Activated CD8-positive, alpha-beta T cell treated with anti-CD3 and anti-CD28 coated beads, Interleukin-2, amount 10 ng/mL, durations not matched to agents 7 days and 5 days (primary cell): ENCODE measurements around the gene IL6ST. TPM values are rescaled to one million over a fixed set of nuclear protein-coding genes. Genes with fewer than 3 reads are reported as not detected.
A peak's percentile ranks its signal among the peaks of the same experiment; 100 is the strongest.
"Not testable (repeated sequence)": the region's sequence is repeated elsewhere in the genome, so short reads cannot be mapped to it uniquely, and the experiment has no call there.

Source experiments
- ATAC-seq: fragments of 150-1000 bp; cut with Tn5 transposase; one replicate; pipeline ENCODE4 v1.10.0; 2021; ENCODE audit warnings: moderate library complexity
- CTCF ChIA-PET: fragments of 350-600 bp; sonication (Branson Sonifier 250); formaldehyde crosslinking; loops from one replicate; lab custom pipeline; 2021; ENCODE audit warnings: antibody characterized with exemption; lab: Charles Lee
- POLR2A ChIA-PET: fragments of 350-600 bp; sonication (Branson Sonifier 250); formaldehyde crosslinking; loops from one replicate; lab custom pipeline; 2021; ENCODE audit warnings: antibody characterized with exemption; lab: Charles Lee
- DNase-seq: peaks from one replicate; pipeline ENCODE4 v3.0.0-alpha.2; 2020
- H3K27ac Mint-ChIP-seq: one replicate; pipeline ENCODE4 v1.8.0; 2021; ENCODE audit warnings: mild to moderate bottlenecking, mixed read lengths
- H3K27me3 Mint-ChIP-seq: one replicate; pipeline ENCODE4 v1.8.0; 2021; ENCODE audit warnings: low read depth, mixed read lengths
- H3K36me3 Mint-ChIP-seq: one replicate; pipeline ENCODE4 v1.8.0; 2021; ENCODE audit warnings: low read depth, mixed read lengths
- H3K4me1 Mint-ChIP-seq: one replicate; pipeline ENCODE4 v1.8.0; 2021; ENCODE audit warnings: low read depth, mixed read lengths
- H3K4me3 Mint-ChIP-seq: one replicate; pipeline ENCODE4 v1.8.0; 2021; ENCODE audit warnings: mild to moderate bottlenecking, mixed read lengths
- H3K9me3 Mint-ChIP-seq: one replicate; pipeline ENCODE4 v1.8.0; 2022; ENCODE audit warnings: mixed read lengths; ENCODE audit not compliant: insufficient read depth
- total RNA-seq, 2 experiments: library from RNA; stranded (reverse); gene quantifications; one replicate each; pipeline ENCODE4 v1.2.3, GENCODE V29; 2021

The IL6ST gene
- total RNA-seq, 2 experiments from 2014 or later, result 28.3 to 37.3 TPM

DNA sequence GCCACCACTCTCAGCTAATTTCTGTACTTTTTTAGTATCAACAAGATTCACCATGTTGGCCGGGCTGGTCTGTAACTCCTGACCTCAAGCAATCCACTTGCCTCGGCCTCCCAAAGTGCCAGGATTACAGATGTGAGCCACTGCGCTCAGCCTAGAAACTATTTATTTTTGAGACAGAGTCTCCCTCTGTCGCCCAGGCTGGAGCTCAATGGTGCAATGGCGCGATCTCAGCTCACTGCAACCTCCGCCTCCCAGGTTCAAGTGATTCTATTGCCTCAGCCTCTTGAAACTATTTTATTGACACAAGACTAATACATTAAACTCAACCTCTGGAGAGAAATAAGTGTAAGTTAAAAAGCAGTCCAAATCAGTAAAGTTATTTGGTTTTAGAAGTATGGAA, 34.0 kb downstream of the IL6ST start:
- ChIA-PET CTCF (interaction anchor here (1.0 to 2.8 kb wide), 2 partner anchors 24 to 241 kb away, joined by 3 to 9 read pairs; no protein-coding TSS in a partner anchor), POLR2A (no interaction called here)
- no peak for DNase-seq
- no peak for ATAC-seq
- Mint-ChIP-seq H3K27ac (no peak overlapping the region), H3K36me3 (peaks cover 44% of the 10 kb centered on the region), H3K27me3 (no peaks in the 10 kb centered on the region), H3K4me1 (peaks cover 3% of the 10 kb centered on the region), H3K4me3 (no peak overlapping the region), H3K9me3 (no peaks in the 10 kb centered on the region)

- Mint-ChIP-seq H3K9me3 (no peaks in the 10 kb centered on the region), H3K27ac (no peak overlapping the region), H3K4me3 (no peak overlapping the region), H3K36me3 (peaks cover 51% of the 10 kb centered on the region), H3K27me3 (no peaks in the 10 kb centered on the region), H3K4me1 (peaks cover 3% of the 10 kb centered on the region)
- ATAC-seq (no peak), DNase-seq (no peak)
- ChIA-PET CTCF (no interaction called here), POLR2A (no interaction called here)
These were observed 35.6 kb downstream of the IL6ST start for GRCh38 chr5:55959208-55959607.

DNA sequence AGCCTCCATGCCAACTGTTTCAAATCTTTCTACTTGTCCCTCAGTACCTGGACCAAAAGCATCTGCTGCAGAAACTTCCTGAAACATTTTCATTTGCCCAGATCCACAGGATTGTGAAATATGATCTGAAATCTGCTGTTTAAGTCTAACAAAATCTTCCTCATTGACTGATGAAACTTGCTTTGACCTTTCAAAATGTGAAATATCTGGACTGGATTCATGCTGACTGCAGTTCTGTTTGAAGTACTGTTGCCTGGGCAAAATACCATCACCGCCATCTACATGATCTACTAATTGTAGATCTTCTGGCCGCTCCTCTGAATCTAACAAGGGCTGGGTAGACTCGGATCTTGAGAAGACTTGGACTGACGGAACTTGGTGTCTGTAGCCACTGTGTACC, 53.6 kb downstream of the IL6ST start:
- H3K9me3 Mint-ChIP-seq, H3K27ac Mint-ChIP-seq, H3K4me3 Mint-ChIP-seq, DNase-seq, H3K27me3 Mint-ChIP-seq, ATAC-seq, POLR2A ChIA-PET, H3K4me1 Mint-ChIP-seq: not testable (repeated sequence)
- CTCF ChIA-PET, result interaction anchor here (1.6 kb wide), 1 partner anchor 259 kb away, joined by 3 read pairs; no protein-coding TSS in a partner anchor
- peaks cover 42% of the 10 kb centered on the region for H3K36me3 Mint-ChIP-seq

GRCh38 chr5:55937598-55937997, 57.2 kb downstream of the IL6ST start:
- H3K9me3 Mint-ChIP-seq, H3K4me3 Mint-ChIP-seq, DNase-seq, H3K27me3 Mint-ChIP-seq, ATAC-seq, H3K4me1 Mint-ChIP-seq, H3K27ac Mint-ChIP-seq, POLR2A ChIA-PET: not testable (repeated sequence)
- peaks cover 29% of the 10 kb centered on the region for H3K36me3 Mint-ChIP-seq
- CTCF ChIA-PET, result interaction anchor here (0.6 to 5.3 kb wide), 16 partner anchors 7 to 901 kb away, joined by 3 to 86 read pairs (median 5); no protein-coding TSS in a partner anchor

DNA sequence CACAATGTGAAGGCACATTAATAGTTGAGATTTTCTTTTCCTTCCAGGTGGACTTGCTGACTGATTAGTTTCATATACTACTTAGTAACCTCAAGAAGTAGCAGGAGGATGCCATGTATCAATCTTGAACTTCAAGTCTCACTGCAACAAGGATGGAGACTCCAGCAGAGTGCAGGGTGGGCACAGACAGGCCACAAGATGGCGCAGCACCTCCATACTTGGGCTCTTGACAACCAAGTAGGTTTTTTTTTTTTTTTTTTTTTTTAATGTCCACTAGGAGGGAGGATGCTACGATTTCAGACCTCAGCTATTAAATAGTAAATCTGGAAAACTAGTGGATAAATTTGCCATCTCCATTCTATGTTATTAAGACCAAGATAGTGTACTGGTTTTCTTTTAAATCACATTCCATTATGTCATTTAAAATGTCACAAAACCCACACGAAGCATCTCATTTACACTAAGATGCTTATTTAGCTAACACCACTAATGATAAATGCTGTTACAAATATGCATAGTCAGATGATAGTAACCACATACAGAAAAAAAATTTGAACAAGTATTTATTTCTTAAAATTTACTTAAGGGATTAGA, 58.6 kb downstream of the IL6ST start:
- Mint-ChIP-seq H3K9me3 (no peaks in the 10 kb centered on the region), H3K4me1 (peaks cover 2% of the 10 kb centered on the region), H3K27me3 (no peaks in the 10 kb centered on the region), H3K27ac (no peak overlapping the region), H3K36me3 (peaks cover 19% of the 10 kb centered on the region), H3K4me3 (no peak overlapping the region)
- DNase-seq, result peak; percentile 90
- ChIA-PET CTCF (interaction anchor here (0.7 to 5.3 kb wide), 43 partner anchors 9 to 902 kb away, joined by 3 to 86 read pairs (median 4); no protein-coding TSS in a partner anchor), POLR2A (interaction anchor here (0.8 kb wide), 1 partner anchor 264 kb away, joined by 3 read pairs; no protein-coding TSS in a partner anchor)
- peak; percentile 88 for ATAC-seq

DNA sequence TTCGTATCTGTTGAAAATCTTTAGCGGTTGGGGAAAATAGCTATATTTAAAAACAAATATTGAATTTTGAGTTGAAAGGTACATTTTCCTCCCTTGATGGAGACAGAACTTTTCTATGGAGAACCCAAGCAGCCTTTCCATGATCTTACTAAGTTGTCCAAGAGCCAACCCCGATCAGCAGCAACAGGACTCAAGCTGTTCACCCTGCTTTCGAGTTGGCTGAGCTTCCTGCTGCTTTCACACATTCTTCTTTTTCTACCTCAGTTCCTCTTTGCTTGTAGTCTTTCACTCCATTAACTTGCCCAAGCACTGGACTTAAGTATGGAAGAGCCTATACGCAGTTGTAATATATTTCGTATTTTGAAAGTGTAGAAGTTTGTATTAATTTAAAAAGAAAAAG, 59.4 kb downstream of the IL6ST start:
- H3K4me1 Mint-ChIP-seq, result peaks cover 2% of the 10 kb centered on the region
- DNase-seq, result no peak
- no peak overlapping the region for H3K4me3 Mint-ChIP-seq
- no peak for ATAC-seq
- peaks cover 16% of the 10 kb centered on the region for H3K36me3 Mint-ChIP-seq
- H3K27ac Mint-ChIP-seq, result no peak overlapping the region
- CTCF ChIA-PET, result interaction anchor here (0.6 to 5.3 kb wide), 22 partner anchors 10 to 704 kb away, joined by 3 to 86 read pairs (median 4); no protein-coding TSS in a partner anchor
- POLR2A ChIA-PET, result no interaction called here
- H3K27me3 Mint-ChIP-seq, result no peaks in the 10 kb centered on the region
- no peaks in the 10 kb centered on the region for H3K9me3 Mint-ChIP-seq

DNA sequence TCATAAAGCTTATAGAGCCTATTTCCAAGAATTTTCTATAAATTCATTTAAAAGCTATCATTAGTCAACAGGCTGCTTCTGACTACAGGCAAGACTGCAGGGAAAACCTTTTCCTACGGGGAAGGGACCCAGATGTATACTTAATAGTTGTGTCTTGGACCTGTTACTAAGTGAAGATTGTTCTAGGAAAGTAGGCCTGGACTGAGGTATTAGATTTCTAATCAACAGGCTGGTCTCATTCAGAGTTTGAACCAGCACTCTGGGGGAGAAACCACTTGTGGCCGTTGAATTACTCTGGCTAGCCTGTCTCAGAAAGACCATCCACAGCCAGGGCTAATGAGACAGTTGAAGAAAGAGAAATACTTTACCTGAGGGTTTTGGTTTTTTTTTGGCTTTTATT, 60.0 kb downstream of the IL6ST start:
- no peaks in the 10 kb centered on the region for H3K9me3 Mint-ChIP-seq
- no peak for ATAC-seq
- H3K27me3 Mint-ChIP-seq, result no peaks in the 10 kb centered on the region
- no peak overlapping the region for H3K4me3 Mint-ChIP-seq
- CTCF ChIA-PET, result interaction anchor here (0.6 to 5.3 kb wide), 17 partner anchors 11 to 703 kb away, joined by 3 to 86 read pairs (median 5); no protein-coding TSS in a partner anchor
- POLR2A ChIA-PET, result no interaction called here
- H3K4me1 Mint-ChIP-seq, result peaks cover 2% of the 10 kb centered on the region
- no peak overlapping the region for H3K27ac Mint-ChIP-seq
- peaks cover 11% of the 10 kb centered on the region for H3K36me3 Mint-ChIP-seq
- no peak for DNase-seq

- Mint-ChIP-seq H3K9me3 (no peaks in the 10 kb centered on the region), H3K27me3 (no peaks in the 10 kb centered on the region), H3K4me3 (no peak overlapping the region), H3K27ac (no peak overlapping the region), H3K36me3 (peaks cover 7% of the 10 kb centered on the region), H3K4me1 (peaks cover 2% of the 10 kb centered on the region)
- DNase-seq (no peak), ATAC-seq (no peak)
- POLR2A ChIA-PET, result no interaction called here
- CTCF ChIA-PET, result interaction anchor here (1.3 to 5.3 kb wide), 2 partner anchors 267 to 329 kb away, joined by 4 to 86 read pairs; no protein-coding TSS in a partner anchor
These were observed 60.6 kb downstream of the IL6ST start for GRCh38 chr5:55934115-55934613.

DNA sequence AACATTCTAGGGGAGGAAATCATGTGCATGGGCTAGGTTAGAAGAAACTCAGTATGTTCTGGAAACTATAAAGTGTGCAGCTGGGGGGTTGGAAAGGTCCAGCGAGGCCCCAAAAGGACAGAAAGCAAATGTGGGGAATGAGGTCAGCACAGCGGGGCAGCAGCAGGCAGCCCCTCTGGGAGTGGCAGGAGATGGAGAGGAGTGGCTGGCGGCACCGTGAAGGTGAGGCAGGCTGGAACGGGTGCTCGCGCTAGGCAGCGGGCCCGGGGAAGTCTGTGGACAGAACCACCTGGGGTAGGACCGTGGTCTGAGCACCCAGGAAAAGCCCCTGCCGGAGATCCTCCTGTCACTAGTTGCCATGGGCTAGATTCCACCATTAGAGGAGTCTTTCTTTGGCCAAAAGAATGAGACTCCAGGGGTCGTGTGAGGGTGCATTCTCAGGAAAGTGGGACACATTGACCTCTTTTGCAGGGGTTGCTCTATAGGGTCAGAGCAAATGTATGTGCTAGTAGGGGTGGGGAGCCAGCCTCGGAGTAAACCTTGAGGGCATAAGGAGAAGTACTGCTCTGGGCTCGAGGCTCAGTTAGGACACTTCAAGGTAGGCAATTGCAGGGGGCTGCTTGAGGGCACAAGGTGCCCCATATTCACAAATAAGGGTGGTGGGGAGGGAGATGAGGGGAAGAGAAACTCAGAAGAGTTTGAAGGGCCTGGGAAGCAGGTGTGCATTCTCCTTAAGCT, 61.2 kb downstream of the IL6ST start:
- Mint-ChIP-seq H3K36me3 (peaks cover 4% of the 10 kb centered on the region), H3K4me1 (peaks cover 2% of the 10 kb centered on the region), H3K4me3 (no peak overlapping the region), H3K27ac (no peak overlapping the region), H3K9me3 (no peaks in the 10 kb centered on the region), H3K27me3 (no peaks in the 10 kb centered on the region)
- DNase-seq (no peak), ATAC-seq (no peak)
- ChIA-PET POLR2A (interaction anchor here (1.0 kb wide), 2 partner anchors 9 to 10 kb away, joined by 3 to 4 read pairs; no protein-coding TSS in a partner anchor), CTCF (interaction anchor here (1.1 to 5.3 kb wide), 4 partner anchors 10 to 273 kb away, joined by 3 to 86 read pairs (median 8); no protein-coding TSS in a partner anchor)

GRCh38 chr5:55932700-55933099, 62.1 kb downstream of the IL6ST start:
- H3K4me1 Mint-ChIP-seq, result peaks cover 2% of the 10 kb centered on the region
- ATAC-seq, result no peak
- H3K9me3 Mint-ChIP-seq, result no peaks in the 10 kb centered on the region
- H3K4me3 Mint-ChIP-seq, result no peak overlapping the region
- H3K27me3 Mint-ChIP-seq, result no peaks in the 10 kb centered on the region
- CTCF ChIA-PET, result interaction anchor here (1.1 to 3.1 kb wide), 4 partner anchors 9 to 273 kb away, joined by 3 to 11 read pairs (median 4); no protein-coding TSS in a partner anchor
- POLR2A ChIA-PET, result interaction anchor here (1.0 kb wide), 2 partner anchors 8 to 9 kb away, joined by 3 to 4 read pairs; no protein-coding TSS in a partner anchor
- H3K27ac Mint-ChIP-seq, result no peak overlapping the region
- no peak for DNase-seq
- H3K36me3 Mint-ChIP-seq, result peaks cover 4% of the 10 kb centered on the region

DNA sequence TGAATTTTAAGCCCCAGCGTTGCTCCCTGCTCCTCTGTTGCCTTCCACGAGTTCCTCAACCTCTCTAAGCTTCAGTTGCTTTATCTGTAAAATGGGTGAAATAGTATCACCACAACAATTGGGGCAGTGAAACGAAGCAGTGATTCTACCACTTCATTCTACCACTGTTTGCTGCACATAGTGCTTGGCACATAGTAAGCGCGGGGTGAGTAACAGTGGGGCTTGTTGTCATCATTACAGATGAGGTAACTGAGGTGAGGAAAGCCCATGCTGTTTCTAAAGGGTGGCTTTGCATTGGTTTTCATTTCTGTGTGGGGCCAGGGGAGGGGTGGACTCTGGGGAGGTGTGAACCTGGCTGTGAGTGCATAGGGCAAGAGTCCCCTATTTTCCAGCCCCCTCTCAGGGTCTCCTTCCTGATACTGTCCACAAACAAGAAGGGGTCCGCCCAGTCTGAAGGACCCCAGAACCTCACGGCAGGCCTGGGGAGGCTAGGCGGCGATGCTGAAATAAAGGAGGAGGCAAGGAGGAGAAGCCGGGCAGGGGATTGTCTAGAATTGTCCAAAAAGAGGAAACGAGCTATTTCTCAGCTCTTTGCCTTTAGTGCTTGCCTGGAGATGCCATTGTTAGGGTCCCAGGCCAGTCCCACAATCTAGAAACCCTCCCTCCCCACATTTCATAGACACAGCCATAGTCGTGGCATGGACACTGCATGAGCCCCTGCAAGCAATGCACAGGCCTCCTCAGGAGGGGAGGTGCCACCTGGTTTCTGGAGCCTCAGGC, 65.6 kb downstream of the IL6ST start:
- no peak overlapping the region for H3K27ac Mint-ChIP-seq
- POLR2A ChIA-PET, result no interaction called here

More for the DNA sequence above, 65.6 kb downstream of the IL6ST start:
- no peaks in the 10 kb centered on the region for H3K27me3 Mint-ChIP-seq
- no peak for ATAC-seq
- no peak overlapping the region for H3K4me3 Mint-ChIP-seq
- H3K4me1 Mint-ChIP-seq, result no peaks in the 10 kb centered on the region
- H3K36me3 Mint-ChIP-seq, result no peaks in the 10 kb centered on the region
- CTCF ChIA-PET, result no interaction called here
- H3K9me3 Mint-ChIP-seq, result no peaks in the 10 kb centered on the region
- no peak for DNase-seq
